Spleen (tissue), 7 donors: ENCODE results near the gene OSBPL9.

ENCODE experiments used
- POLR2A ChIP-seq, 3 donors: fragments of 450-650 bp; IDR thresholded peaks; one replicate each; pipeline ENCODE4 v1.5.1; 2017; ENCODE audit warnings: antibody characterized with exemption in 3 of 3, mild to moderate bottlenecking in 1 of 3
- TF ChIP-seq, protein P1 (sequence below), 11 experiments: fragments of 200-600 bp in 7 of 11; fragments of 450-650 bp in 4 of 11; sonication (generic) in 4 of 11; IDR thresholded peaks in 8 of 11; conservative IDR thresholded peaks in 3 of 11; 1 replicate in 7 of 11; 2 replicates in 4 of 11; pipeline versions ENCODE4 v1.4.0 to v1.8.0; 2016 to 2021; ENCODE audit warnings: antibody characterized with exemption in 11 of 11, inconsistent platforms in 4 of 11, mild to moderate bottlenecking in 1 of 11
- donor health status: DM: no; HTN: no; CAD: no; lungs with moderate emphysema.
- donor health status: DM: no; HTN: no; CAD: no.
- donor health status: DM: no; HTN: no; CAD: no.

DNA sequence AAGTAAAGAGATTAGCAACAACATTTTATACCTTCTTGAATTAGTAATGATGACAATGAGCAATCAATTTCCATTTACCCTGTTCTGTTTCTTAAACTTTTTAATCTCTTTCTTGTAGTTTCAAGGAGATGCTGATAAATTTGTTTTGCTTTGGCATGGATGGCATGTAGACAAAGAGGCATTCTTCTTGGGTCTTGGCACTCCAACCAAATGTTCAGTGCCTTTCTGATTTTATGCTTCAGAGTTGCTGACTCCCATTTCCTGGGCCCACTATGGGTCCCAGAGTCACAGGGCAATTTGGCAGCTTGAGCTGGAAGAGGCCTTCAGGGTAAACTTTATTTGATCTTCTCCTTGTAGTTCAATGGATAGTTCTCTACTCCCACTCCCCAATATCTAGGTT, 42.1 kb upstream of the OSBPL9 start:
- TF ChIP-seq, protein P1, sequence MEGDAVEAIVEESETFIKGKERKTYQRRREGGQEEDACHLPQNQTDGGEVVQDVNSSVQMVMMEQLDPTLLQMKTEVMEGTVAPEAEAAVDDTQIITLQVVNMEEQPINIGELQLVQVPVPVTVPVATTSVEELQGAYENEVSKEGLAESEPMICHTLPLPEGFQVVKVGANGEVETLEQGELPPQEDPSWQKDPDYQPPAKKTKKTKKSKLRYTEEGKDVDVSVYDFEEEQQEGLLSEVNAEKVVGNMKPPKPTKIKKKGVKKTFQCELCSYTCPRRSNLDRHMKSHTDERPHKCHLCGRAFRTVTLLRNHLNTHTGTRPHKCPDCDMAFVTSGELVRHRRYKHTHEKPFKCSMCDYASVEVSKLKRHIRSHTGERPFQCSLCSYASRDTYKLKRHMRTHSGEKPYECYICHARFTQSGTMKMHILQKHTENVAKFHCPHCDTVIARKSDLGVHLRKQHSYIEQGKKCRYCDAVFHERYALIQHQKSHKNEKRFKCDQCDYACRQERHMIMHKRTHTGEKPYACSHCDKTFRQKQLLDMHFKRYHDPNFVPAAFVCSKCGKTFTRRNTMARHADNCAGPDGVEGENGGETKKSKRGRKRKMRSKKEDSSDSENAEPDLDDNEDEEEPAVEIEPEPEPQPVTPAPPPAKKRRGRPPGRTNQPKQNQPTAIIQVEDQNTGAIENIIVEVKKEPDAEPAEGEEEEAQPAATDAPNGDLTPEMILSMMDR (IDR thresholded peaks at IDR 0.05 in 8 of 11, conservative IDR thresholded peaks at IDR 0.05 in 3 of 11) = no peak
- no peak for TF ChIP-seq POLR2A (IDR thresholded peaks at IDR 0.05)
